Ovary (tissue), 3 donors: ENCODE results near the gene STK10.

Source experiments
- EP300 ChIP-seq: sonication (generic); formaldehyde crosslinking; IDR thresholded peaks from one replicate; pipeline ENCODE4 v1.6.1; 2017; ENCODE audit warnings: antibody characterized with exemption
- POLR2A ChIP-seq: fragments of 450-650 bp; IDR thresholded peaks from one replicate; pipeline ENCODE4 v1.6.1; 2017; ENCODE audit warnings: antibody characterized with exemption, mild to moderate bottlenecking, moderate library complexity
- TF ChIP-seq, protein P1 (sequence below), 3 donors: fragments of 450-650 bp in 2 of 3; fragments of 200-600 bp in 1 of 3; IDR thresholded peaks; one replicate each; pipeline versions ENCODE4 v1.5.1 to v1.8.0; 2016 to 2022; ENCODE audit warnings: antibody characterized with exemption in 3 of 3, mild to moderate bottlenecking in 1 of 3
- donor health status: DM: no; HTN: no; CAD: no.

GRCh38 chr5:172064358-172064757 is 123.7 kb downstream of the STK10 start:
- TF ChIP-seq, protein P1, sequence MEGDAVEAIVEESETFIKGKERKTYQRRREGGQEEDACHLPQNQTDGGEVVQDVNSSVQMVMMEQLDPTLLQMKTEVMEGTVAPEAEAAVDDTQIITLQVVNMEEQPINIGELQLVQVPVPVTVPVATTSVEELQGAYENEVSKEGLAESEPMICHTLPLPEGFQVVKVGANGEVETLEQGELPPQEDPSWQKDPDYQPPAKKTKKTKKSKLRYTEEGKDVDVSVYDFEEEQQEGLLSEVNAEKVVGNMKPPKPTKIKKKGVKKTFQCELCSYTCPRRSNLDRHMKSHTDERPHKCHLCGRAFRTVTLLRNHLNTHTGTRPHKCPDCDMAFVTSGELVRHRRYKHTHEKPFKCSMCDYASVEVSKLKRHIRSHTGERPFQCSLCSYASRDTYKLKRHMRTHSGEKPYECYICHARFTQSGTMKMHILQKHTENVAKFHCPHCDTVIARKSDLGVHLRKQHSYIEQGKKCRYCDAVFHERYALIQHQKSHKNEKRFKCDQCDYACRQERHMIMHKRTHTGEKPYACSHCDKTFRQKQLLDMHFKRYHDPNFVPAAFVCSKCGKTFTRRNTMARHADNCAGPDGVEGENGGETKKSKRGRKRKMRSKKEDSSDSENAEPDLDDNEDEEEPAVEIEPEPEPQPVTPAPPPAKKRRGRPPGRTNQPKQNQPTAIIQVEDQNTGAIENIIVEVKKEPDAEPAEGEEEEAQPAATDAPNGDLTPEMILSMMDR (IDR thresholded peaks at IDR 0.05): no peak
- TF ChIP-seq POLR2A (no peak), EP300 (no peak)
